GM19099 (cell line): ENCODE data around the gene ATF7.

ENCODE experiments used
- POLR2A ChIP-seq: IDR thresholded peaks from 3 replicates; pipeline ENCODE4 v1.6.1; 2011; ENCODE audit warnings: low read depth; ENCODE audit not compliant: insufficient read length; ENCODE audit errors: extremely low read depth

ATF7 gene

GRCh38 chr12:53532524-53533445 lies 93.4 kb downstream of the ATF7 start:
- TF ChIP-seq POLR2A, result no peak

GRCh38 chr12:53532021-53532420 lies 94.2 kb downstream of the ATF7 start:
- TF ChIP-seq POLR2A, result no peak

- no peak for TF ChIP-seq POLR2A
Measured at GRCh38 chr12:53530920-53531319, 95.3 kb downstream of the ATF7 start.

GRCh38 chr12:53530061-53530460 lies 96.1 kb downstream of the ATF7 start:
- TF ChIP-seq POLR2A, result no peak

GRCh38 chr12:53524476-53524875 lies 101.7 kb downstream of the ATF7 start:
- no peak for TF ChIP-seq POLR2A

DNA sequence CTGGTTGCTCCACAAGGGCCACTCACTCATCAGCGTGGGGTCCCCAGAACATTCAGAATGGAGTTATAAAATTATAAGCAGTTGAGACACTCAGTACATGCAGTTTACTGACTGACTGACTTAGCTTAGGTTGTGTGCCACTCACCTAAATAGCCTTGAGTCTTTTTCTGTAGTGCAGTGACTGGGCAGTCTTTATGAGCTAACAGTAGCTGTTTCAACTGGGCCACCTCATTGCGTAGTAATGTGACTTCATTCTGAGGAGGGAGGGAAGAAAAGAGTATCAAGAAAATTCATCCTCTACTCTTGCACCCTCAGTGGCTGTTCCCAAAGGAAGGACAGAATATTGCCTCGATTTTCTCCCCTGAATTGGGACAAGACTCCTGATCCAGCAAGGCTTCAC lies 103.1 kb downstream of the ATF7 start:
- no peak for TF ChIP-seq POLR2A

- TF ChIP-seq POLR2A, result no peak
Measured at GRCh38 chr12:53518381-53518780, 107.8 kb downstream of the ATF7 start.

DNA sequence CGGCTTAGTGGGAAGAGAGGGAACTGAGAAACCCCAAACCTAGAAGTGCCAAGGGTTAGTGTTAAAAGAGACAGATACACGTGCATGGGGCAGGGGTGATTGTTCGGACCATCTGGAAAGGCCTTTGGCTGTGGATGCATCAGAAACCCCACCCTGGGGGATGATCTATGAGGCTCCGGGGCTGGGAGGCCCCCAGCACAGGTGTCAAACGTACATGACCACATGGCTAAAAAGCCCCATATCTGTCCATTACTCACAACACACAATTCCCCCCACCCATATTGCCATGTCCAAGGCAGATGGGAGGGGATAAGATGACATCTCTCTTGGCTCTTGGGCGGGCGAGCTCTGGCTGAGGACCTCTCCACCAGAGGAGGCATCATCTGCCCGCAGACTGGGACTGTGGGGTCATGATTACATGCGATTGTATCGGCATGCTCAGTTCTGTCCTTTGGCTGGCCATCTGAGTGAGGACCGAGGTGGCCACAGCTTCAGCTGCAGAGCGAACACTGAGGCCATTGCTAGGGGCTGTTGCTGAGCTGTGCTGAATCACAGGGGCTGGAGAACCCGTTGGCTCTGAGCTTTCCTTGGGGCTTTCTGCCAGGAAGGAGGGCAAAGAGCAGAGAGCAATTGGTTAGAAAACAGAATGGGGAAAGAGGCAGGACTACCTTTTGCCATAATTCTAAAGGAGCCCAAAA lies 109.3 kb downstream of the ATF7 start:
- TF ChIP-seq POLR2A, result no peak

DNA sequence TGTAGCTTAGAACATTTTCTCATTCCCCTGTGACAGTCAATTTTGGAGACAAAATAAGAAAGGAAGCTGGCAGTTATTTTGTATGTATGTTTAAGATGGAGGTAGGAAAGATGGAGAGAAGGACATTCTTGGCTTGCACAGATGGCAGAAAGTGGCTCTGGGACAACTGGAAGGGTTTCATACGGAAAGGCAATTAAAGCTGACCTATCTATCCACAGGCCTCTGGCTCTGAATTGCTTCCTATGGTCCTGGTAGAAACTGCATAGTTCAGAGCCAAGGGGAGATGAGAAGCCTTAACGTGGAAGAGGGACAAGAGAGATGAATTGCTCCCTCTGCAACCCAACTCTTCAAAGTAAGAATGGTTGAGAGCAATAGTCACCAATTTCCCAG lies 110.9 kb downstream of the ATF7 start:
- no peak for TF ChIP-seq POLR2A

GRCh38 chr12:53514628-53515290 lies 111.4 kb downstream of the ATF7 start:
- no peak for TF ChIP-seq POLR2A

DNA sequence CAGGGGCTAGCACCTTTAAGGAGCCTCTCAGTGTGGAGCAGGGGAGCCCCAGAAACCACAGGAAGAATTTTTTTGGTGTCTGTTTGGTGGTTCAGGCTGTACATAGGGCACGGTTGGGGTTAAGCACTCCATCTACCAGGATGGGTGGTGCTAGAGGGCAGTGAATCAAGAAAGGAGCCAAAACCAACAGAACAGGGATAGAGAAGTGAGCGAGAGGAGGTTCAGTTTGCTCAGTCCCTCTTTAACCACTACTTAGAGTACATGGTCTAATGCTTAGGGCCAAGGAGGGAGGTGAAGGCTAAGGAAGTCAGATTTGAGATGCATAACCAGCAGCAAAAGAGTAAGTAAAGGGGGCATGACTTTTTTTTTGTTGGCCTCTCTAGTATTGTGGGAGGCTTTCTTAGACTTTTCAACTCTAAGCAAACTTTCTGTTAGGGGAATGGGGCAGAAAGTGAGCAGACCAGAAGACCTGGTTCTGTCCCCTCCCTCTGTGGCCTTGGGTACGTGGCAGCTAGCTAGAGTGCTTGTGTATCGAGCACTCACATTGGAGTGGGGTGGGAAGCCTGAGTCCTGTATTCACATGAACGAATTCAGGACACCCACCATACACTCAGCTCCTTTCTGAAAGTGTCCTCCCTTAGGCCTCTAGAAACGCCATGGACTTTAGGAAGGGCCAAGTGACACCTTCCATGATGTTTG lies 112.3 kb downstream of the ATF7 start:
- TF ChIP-seq POLR2A, result no peak

DNA sequence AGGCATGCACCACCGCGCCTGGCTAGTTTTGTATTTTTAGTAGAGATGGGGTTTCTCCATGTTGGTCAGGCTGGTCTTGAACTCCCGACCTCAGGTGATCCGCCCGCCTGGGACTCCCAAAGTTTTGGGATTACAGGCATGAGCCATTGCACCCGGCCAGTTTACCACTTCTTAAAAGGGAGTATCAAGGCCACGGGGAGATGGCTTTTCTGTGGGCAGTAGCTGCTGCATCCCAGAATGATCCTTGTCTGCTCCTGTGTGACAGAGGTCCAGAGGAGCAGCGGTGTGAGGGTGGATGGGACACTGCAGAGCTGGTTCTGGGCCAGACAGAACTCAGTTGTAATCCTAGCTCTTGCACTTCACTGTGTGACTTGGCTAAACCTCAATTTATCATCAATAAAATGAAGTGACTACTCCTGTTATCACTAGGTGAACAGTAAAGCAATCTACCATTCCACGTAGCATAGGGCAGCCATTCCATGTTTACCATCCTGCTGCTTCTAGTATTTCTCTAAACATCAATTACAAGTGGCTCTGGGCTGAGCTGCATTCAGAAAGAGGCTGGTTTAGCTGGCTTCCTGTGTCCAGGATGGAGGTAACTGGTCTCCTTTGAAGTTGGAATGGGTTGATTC lies 115.9 kb downstream of the ATF7 start:
- TF ChIP-seq POLR2A, result no peak

DNA sequence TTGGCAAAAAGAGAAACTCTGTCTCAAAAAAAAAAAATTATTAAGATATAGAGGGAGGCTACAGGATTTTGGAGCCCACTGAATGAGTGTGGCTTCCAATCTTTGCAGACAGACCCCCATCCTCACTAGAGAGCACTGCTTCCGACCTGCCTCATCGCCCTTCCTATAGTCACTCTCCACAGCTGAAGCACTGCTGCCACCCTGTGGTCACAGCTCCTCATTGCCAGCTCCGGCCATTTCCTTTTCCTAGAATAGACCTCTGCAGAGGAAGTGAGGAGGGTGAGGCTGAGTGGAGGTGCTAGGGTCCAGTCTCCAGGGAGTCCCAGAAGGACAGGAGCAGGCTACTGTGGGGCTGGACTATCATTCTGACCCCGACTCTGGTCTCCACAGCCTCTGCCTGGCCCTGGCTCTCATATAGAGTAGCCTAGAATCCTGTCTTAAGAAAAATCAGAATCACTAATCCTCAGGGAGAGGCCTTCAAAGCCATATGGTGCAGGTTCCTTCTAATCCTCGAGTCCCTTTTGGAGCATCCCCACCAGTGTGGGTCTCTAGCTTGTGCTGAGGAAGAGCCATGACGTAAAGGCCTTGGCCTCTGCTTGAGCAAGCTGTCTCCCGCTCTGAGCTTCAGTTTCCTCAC lies 117.5 kb downstream of the ATF7 start:
- no peak for TF ChIP-seq POLR2A

GRCh38 chr12:53507603-53507885 lies 118.6 kb downstream of the ATF7 start:
- TF ChIP-seq POLR2A, result no peak
